HL-60 (cell line): ENCODE results near the gene MTX3.

Source experiments
- GABPA ChIP-seq: IDR thresholded peaks from 2 replicates; pipeline ENCODE4 v1.6.1; 2012; ENCODE audit warnings: low read depth
- POLR2AphosphoS5 ChIP-seq: IDR thresholded peaks from 2 replicates; pipeline ENCODE4 v1.6.1; 2012; ENCODE audit warnings: low read depth
- SPI1 ChIP-seq: IDR thresholded peaks from 2 replicates; pipeline ENCODE4 v1.6.1; 2012; ENCODE audit warnings: low read depth, mild to moderate bottlenecking, borderline replicate concordance
- TF ChIP-seq, protein P1 (sequence below): IDR thresholded peaks from one replicate; pipeline ENCODE4 v1.5.1; 2011; ENCODE audit warnings: low read length, control low read depth, inconsistent platforms; ENCODE audit not compliant: insufficient read depth
- TF ChIP-seq, protein P2 (sequence below): IDR thresholded peaks from 2 replicates; pipeline ENCODE4 v1.6.1; 2012; ENCODE audit warnings: low read depth; ENCODE audit not compliant: insufficient replicate concordance

DNA sequence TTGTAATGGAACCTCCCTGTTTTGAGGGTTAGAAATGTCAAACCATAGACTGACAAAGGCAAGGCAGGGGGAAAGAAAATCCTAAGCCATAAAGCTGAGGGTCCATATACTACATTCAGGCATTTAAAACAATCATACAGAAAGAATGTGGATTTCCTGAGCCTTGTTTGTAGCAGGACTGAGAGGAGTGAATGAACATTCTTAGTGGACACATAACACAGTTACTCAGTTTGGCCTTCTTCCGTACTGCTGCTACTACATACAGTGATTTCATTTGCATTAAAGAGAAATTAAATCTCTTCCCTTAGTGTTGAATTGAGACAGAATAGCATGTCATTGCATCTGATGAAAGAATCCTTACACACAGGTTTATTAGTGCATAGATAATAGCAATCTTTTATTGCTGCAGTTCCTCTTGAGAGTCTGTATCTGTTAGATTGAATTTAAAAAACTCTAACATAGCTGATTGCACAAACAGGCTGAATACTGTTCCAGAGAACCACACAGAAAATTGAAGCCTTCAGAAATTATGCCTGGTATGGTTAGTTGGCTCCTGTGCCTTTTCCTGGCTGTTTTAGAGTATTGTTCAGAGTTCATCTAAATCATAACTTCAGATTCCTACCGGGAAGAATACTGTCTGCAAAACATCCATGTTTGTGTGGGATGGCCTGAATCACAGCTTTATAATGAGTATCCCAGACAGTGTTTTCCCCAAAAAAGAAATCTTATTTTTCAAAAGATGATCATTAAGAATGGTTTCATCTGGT lies 2.0 kb upstream of the MTX3 start:
- TF ChIP-seq, protein P1, sequence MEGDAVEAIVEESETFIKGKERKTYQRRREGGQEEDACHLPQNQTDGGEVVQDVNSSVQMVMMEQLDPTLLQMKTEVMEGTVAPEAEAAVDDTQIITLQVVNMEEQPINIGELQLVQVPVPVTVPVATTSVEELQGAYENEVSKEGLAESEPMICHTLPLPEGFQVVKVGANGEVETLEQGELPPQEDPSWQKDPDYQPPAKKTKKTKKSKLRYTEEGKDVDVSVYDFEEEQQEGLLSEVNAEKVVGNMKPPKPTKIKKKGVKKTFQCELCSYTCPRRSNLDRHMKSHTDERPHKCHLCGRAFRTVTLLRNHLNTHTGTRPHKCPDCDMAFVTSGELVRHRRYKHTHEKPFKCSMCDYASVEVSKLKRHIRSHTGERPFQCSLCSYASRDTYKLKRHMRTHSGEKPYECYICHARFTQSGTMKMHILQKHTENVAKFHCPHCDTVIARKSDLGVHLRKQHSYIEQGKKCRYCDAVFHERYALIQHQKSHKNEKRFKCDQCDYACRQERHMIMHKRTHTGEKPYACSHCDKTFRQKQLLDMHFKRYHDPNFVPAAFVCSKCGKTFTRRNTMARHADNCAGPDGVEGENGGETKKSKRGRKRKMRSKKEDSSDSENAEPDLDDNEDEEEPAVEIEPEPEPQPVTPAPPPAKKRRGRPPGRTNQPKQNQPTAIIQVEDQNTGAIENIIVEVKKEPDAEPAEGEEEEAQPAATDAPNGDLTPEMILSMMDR, result no peak
- TF ChIP-seq POLR2AphosphoS5, result no peak
- TF ChIP-seq SPI1, result no peak
- TF ChIP-seq, protein P2, sequence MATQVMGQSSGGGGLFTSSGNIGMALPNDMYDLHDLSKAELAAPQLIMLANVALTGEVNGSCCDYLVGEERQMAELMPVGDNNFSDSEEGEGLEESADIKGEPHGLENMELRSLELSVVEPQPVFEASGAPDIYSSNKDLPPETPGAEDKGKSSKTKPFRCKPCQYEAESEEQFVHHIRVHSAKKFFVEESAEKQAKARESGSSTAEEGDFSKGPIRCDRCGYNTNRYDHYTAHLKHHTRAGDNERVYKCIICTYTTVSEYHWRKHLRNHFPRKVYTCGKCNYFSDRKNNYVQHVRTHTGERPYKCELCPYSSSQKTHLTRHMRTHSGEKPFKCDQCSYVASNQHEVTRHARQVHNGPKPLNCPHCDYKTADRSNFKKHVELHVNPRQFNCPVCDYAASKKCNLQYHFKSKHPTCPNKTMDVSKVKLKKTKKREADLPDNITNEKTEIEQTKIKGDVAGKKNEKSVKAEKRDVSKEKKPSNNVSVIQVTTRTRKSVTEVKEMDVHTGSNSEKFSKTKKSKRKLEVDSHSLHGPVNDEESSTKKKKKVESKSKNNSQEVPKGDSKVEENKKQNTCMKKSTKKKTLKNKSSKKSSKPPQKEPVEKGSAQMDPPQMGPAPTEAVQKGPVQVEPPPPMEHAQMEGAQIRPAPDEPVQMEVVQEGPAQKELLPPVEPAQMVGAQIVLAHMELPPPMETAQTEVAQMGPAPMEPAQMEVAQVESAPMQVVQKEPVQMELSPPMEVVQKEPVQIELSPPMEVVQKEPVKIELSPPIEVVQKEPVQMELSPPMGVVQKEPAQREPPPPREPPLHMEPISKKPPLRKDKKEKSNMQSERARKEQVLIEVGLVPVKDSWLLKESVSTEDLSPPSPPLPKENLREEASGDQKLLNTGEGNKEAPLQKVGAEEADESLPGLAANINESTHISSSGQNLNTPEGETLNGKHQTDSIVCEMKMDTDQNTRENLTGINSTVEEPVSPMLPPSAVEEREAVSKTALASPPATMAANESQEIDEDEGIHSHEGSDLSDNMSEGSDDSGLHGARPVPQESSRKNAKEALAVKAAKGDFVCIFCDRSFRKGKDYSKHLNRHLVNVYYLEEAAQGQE, result no peak
- TF ChIP-seq GABPA, result no peak
